GM18907 (cell line): ENCODE measurements around the gene STIM1.
A peak's percentile ranks its signal among the peaks of the same experiment; 100 is the strongest.
"Not testable (repeated sequence)": the region's sequence is repeated elsewhere in the genome, so short reads cannot be mapped to it uniquely, and the experiment has no call there.

ENCODE experiments used
- ATAC-seq: cut with Tn5 transposase; IDR thresholded peaks from one replicate; pipeline ENCODE4 v1.9.1; 2021; ENCODE audit warnings: mild to moderate bottlenecking, moderate library complexity; ENCODE audit not compliant: unreplicated experiment

Gene STIM1

GRCh38 chr11:3853899-3854659 is 1.4 kb upstream of the STIM1 start:
- peak; percentile 39 for ATAC-seq

- no peak for ATAC-seq
Observed at GRCh38 chr11:3854660-3854976, 846 bp upstream of the STIM1 start.

DNA sequence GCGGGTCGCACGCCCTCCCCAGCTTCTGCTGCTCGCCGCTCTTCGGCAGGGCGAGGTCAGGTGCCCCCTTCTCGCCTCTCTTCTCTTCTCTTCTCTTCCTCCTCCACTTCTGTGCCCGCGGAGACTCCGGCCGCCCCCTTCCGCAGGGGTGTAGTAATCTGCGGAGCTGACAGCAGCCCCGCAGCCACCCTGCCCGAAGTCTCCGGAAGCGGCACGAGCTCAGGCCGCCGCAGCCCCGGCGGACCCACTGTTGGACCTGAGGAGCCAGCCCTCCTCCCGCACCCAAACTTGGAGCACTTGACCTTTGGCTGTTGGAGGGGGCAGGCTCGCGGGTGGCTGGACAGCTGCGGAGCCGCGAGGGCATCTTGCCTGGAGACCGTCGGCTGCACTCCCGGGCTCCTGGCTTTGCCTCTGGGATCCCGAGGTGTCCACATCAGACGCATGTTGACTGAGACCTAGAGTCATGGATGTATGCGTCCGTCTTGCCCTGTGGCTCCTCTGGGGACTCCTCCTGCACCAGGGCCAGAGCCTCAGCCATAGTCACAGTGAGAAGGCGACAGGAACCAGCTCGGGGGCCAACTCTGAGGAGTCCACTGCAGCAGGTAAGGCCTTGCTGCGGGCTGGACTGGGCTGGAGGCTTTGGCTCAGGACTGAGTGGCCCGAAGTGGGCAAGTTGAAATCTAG is 486 bp downstream of the STIM1 start:
- ATAC-seq = peak; percentile 29

GRCh38 chr11:3856856-3857553 is 1.5 kb downstream of the STIM1 start:
- no peak for ATAC-seq

GRCh38 chr11:3857628-3858027 is 2.2 kb downstream of the STIM1 start:
- no peak for ATAC-seq

GRCh38 chr11:3859373-3859881 is 4.0 kb downstream of the STIM1 start:
- peak; percentile 33 for ATAC-seq

DNA sequence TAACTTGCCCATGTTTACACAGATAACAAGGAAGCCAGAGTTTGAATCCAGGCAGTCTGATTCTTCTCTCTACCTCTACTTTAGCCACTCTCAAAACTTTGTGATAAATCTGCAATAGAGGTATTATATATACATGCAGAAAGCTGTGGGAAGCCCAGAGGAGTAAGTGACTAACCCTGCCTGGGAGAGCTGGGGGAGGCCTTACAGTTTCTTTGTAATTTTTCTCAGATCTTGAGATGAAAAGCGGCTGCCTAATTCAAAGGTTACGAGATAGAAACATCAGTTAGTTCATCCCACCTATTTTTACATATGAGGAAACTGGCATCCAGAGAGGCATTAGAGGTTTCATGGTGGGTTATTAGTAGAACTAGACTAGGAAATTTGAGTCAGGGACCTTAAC is 4.9 kb downstream of the STIM1 start:
- ATAC-seq = no peak

DNA sequence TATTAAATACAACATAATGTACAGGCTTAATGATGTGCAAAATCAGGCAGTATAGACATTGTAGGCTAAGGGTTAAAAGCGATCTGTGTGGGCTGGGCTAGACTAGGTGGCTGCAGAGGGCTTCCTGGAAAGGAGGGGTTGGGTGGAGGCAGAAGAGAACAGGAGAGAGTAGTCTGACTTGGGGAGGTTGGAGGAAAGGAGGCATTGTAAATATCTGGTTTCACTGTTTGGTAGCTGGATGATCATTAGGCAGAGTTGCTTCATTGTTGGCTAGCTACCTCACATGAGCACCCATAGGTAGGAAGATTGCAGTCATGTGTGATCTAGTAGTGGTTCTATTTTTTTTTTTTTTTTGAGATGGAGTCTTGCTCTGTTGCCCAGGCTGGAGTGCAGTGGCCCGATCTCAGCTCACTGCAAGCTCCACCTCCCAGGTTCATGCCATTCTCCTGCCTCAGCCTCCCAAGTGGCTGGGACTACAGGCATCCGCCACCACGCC is 5.5 kb downstream of the STIM1 start:
- ATAC-seq = not testable (repeated sequence)

DNA sequence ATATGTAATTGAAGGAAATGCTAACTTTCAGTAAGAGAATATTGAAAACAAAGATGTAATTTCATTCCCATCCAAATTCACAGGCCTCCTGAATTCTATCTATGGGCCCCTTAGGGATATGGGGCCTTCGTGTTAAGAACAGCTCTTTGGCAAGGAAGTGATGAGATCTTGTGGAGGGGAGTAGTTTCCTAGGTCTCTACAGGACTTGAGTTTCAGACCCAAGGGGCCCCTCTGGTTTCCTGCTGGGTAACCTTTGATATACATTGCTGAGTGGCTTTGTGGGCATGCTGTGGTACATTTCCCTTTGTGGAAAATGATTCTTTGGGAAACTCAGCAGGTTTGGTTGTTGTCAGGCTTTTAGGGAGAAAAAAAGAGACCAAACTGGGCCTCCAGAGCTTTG is 6.2 kb downstream of the STIM1 start:
- ATAC-seq = no peak

DNA sequence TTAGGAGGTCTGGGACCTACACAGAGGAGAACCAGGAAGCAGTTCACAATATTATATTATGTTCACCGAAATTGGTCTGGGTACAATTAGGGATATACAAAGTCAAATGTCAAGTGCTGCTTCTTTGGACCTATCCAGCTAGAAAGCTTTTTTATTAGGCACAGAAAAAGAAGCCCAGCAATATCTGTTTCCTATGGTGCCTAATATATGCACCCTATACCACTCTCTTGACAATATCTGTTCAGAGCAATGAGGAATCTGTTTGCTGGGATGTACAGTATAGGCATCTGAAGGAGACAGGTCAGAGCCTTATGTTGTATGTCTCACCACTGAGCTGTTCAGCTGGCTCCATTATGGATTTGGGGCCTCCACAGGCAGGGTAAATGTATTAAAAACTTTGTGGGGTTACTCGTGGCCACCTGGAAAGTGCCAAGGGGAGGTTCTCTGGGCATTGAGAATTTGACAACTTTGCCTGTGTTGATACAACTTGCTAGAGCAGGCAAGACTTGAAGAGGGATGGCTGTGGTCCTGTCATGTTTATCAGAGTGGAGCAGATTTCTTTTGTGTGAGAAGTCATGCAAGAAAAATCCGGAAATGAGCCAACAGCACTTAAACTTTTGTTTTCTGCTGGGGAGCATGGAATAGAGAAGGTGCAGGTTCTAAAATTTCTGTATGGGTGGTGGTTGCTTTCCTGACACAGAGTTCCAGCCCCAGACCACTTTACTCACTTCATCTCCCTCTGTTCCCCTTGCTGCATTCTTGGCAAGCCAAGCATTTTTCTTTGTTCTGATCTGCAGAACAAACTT is 10.1 kb downstream of the STIM1 start:
- ATAC-seq = peak; percentile 23

DNA sequence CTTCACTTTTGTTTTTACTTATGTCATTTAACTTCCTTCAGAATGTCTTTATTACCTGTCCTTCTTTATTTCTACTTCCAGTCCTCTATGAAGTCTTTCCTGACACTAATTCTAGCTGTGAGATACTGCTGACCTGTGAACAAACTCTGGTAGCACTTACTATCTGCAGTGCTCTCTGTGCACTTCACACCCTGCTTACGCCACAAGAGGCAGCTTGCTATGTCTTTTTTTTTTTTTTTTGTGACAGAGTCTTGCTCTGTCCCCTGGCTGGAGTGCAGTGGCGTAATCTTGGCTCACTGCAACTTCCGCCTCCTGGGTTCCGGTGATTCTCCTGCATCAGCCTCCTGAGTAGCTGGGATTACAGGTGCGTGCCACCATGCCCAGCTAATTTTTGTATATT is 10.7 kb downstream of the STIM1 start:
- peak; percentile 38 for ATAC-seq

GRCh38 chr11:3866836-3867208 is 11.4 kb downstream of the STIM1 start:
- no peak for ATAC-seq

- peak; percentile 68 for ATAC-seq
Observed at GRCh38 chr11:3867209-3868091, 12.0 kb downstream of the STIM1 start.

- no peak for ATAC-seq
Observed at GRCh38 chr11:3873712-3874349, 18.4 kb downstream of the STIM1 start.

DNA sequence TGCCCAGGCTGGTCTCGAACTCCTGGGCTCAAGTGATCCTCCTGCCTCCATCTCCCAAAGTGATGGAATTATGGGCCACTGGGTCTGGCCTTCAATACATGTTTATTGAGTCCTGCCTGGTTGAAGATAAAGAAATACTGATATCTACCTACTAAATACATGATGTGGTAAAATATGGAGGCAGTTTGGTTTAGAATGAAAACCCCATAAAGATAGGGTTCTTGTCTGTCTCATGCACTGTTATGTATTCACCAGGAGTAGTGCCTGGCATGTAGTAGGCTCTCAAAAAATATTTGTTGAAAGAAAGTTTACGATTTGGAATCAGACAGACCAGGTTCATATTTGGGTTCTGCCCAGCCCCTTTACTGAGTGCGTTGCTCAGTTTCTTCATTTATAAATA is 21.1 kb downstream of the STIM1 start:
- ATAC-seq = no peak

DNA sequence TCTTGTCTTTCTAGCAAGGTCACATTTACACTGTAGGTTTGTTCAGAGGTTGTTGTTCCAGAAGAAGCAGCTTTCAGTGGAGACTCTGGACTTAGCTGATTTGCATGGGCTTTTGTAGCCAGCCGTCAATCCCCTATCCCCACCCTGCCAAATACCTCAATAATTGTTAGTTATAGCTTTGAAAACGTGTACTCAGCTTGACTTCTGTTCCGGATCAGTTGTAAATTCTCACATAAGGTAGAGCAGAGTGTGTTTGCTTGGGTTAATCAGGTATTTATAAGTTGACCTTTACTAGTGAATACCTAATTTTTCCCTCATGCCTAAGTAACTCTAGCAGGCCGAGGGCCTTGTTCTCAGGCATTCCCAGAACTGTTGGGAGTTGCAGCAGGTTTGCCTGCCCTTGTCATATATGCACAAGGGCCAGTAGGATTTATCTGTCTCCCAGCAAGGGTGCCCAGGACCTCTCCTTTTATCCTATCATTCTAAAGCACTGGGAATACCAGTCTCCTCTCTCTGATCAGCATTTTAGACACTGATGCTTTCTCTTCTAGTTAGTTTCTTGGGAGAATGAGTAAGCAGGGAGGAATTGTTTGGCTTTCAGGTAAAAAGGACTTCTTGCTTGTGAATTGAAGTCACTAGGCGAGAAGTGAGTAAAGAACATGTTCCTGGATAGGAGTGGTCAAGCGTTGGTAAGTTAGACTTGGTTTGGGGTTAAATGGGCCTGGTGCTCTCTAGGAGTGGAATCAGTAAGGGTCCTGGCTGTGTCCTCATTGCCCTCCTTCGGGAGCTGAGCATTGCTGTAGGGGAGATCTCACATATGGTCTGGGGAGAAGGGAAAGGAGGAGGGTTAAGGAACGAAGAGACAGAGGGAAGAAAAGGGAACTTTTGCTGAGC is 22.1 kb downstream of the STIM1 start:
- ATAC-seq = no peak

DNA sequence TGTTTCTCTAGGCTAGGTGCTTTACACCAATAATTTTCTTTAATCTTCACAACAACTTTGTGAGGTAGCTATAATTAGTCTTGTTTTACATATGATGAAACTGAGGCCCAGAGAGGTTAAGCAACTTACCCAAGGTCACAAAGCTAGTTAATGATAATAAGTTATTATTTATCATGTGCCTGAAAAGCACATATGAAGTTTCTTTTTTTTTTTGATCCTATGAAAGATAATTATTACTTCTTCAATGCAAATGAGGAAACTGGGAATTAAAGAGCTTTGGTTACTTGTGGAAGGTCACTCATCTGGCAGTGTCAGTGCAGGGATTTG is 22.8 kb downstream of the STIM1 start:
- ATAC-seq = no peak

- peak; percentile 59 for ATAC-seq
Observed at GRCh38 chr11:3879216-3879966, 23.9 kb downstream of the STIM1 start.
